LHCN-M2 (cell line): Measurements from ENCODE around the gene DUSP6. TPM values are rescaled to one million over a fixed set of nuclear protein-coding genes. Genes with fewer than 3 reads are reported as not detected.

ENCODE experiments used
- DNase-seq: peaks from one replicate; pipeline ENCODE4 v3.0.0-alpha.2; 2012; ENCODE audit warnings: low read depth
- total RNA-seq: library from RNA; depleted of rRNA; stranded (reverse); fragments of >200 nt; gene quantifications from 2 replicates; pipeline ENCODE4 v1.2.3, GENCODE V29; 2014

Gene DUSP6
- total RNA-seq, 1 experiment from 2014 or later = 31.6 TPM

- DNase-seq = peak; percentile 79
Measured at GRCh38 chr12:89373763-89374572, 21.7 kb upstream of the DUSP6 start.

GRCh38 chr12:89372584-89373370, 20.5 kb upstream of the DUSP6 start:
- DNase-seq = no peak

GRCh38 chr12:89370850-89371249, 18.5 kb upstream of the DUSP6 start:
- DNase-seq = peak; percentile 81

- DNase-seq = no peak
Measured at GRCh38 chr12:89370421-89370831, 18.1 kb upstream of the DUSP6 start.

GRCh38 chr12:89369166-89369565, 16.9 kb upstream of the DUSP6 start:
- DNase-seq = no peak

GRCh38 chr12:89368391-89368790, 16.1 kb upstream of the DUSP6 start:
- no peak for DNase-seq

GRCh38 chr12:89366676-89367364, 14.5 kb upstream of the DUSP6 start:
- no peak for DNase-seq

GRCh38 chr12:89364631-89365030, 12.3 kb upstream of the DUSP6 start:
- DNase-seq = no peak

GRCh38 chr12:89364058-89364457, 11.8 kb upstream of the DUSP6 start:
- DNase-seq = no peak

- DNase-seq = no peak
Measured at GRCh38 chr12:89363582-89363981, 11.3 kb upstream of the DUSP6 start.

GRCh38 chr12:89363084-89363483, 10.8 kb upstream of the DUSP6 start:
- no peak for DNase-seq

- no peak for DNase-seq
Measured at GRCh38 chr12:89359615-89360014, 7.3 kb upstream of the DUSP6 start.

- DNase-seq = no peak
Measured at GRCh38 chr12:89358805-89359204, 6.5 kb upstream of the DUSP6 start.

- no peak for DNase-seq
Measured at GRCh38 chr12:89357297-89357730, 5.0 kb upstream of the DUSP6 start.

- DNase-seq = no peak
Measured at GRCh38 chr12:89356069-89356665, 3.9 kb upstream of the DUSP6 start.

- no peak for DNase-seq
Measured at GRCh38 chr12:89355243-89356068, 3.2 kb upstream of the DUSP6 start.

- no peak for DNase-seq
Measured at GRCh38 chr12:89354612-89355067, 2.3 kb upstream of the DUSP6 start.

- peak; percentile 81 for DNase-seq
Measured at GRCh38 chr12:89353823-89354611, 1.7 kb upstream of the DUSP6 start.

GRCh38 chr12:89353188-89353822, 1.0 kb upstream of the DUSP6 start:
- peak; percentile 73 for DNase-seq

GRCh38 chr12:89352242-89352491, 134 bp downstream of the DUSP6 start:
- no peak for DNase-seq
